Activated T-cell treated with anti-CD3 and anti-CD28 coated beads for 24 hours (primary cell): ENCODE results near the gene ISM1.

Experiments used
- DNase-seq: peaks from one replicate; pipeline ENCODE4 v3.0.0-alpha.2; 2020; ENCODE audit warnings: low read depth

ISM1 gene

GRCh38 chr20:13256606-13257005 lies 35.5 kb downstream of the ISM1 start:
- DNase-seq: no peak

- DNase-seq: no peak
Measured at GRCh38 chr20:13259921-13260320, 38.8 kb downstream of the ISM1 start.

DNA sequence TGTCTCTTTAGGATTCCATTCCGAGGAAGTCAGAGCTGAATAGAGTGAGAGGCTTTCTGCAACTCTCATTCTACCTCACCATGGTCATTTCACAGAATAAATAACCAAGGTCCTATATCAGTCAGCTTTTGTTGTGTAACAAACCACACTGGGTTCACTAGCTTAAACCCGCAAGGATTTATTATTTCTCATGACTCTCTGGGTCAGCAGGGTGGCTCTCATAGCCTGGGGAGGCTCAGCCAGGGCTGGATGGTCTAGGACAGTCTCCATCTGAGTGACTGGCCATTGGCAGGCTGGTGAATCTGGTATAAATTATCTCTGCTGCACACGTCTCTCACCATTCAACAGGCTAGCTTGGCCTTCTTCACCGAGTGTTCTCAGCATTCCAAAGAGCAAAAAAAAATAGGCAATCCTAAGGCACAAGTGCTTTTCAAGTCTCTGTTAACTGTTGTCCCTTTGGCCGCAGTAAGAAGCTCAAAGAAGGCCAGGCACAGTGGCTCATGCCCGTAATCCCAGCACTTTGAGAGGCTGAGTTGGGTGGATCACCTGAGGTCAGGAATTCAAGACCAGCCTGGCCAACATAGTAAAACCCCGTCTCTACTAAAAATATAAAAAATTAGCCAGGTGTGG lies 39.7 kb downstream of the ISM1 start:
- no peak for DNase-seq

- peak; percentile 60 for DNase-seq
Measured at GRCh38 chr20:13261460-13262301, 40.6 kb downstream of the ISM1 start.

GRCh38 chr20:13262302-13262650 lies 41.2 kb downstream of the ISM1 start:
- no peak for DNase-seq

GRCh38 chr20:13262671-13263360 lies 41.7 kb downstream of the ISM1 start:
- DNase-seq: no peak

DNA sequence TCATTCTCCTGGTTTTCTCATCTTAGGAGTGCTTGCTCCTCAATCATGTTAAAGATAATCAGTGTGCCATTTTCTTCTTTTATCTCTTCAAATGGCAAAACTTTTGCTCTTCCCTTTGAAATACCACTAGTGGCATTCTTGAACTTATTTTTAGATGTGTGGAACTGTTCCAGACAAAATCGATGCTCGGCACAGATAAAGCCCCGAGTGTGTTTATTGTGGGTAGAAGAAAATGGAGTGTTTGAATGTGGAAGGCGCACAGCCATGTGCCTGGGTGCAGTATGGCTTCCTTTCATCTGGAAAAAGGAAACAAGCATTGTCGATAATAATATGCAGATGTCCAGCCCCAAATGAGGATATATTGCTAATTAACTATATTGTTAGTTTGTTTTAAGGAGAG lies 42.4 kb downstream of the ISM1 start:
- no peak for DNase-seq

GRCh38 chr20:13264907-13265306 lies 43.8 kb downstream of the ISM1 start:
- DNase-seq: no peak

GRCh38 chr20:13265941-13266340 lies 44.9 kb downstream of the ISM1 start:
- DNase-seq: no peak

DNA sequence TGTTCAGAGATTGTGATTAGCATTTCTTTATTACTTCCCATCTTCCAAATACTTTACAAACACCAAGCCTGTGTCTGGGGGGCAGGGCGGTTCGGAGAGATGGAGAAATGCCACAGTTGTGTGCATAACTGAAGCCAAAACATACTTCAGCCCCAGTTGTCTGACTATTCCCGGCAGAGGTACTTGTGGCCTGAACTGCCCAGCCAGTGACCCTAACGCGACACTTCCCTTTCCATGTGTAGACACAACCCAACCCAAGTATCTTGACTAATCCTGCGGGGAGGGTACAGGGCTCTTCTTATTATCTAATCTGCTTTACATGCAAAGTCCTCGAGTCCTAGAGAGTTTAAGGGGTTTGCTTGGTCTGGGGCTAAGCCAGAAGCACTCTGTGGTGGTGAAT lies 46.2 kb downstream of the ISM1 start:
- DNase-seq: no peak

GRCh38 chr20:13268953-13269352 lies 47.9 kb downstream of the ISM1 start:
- DNase-seq: no peak

DNA sequence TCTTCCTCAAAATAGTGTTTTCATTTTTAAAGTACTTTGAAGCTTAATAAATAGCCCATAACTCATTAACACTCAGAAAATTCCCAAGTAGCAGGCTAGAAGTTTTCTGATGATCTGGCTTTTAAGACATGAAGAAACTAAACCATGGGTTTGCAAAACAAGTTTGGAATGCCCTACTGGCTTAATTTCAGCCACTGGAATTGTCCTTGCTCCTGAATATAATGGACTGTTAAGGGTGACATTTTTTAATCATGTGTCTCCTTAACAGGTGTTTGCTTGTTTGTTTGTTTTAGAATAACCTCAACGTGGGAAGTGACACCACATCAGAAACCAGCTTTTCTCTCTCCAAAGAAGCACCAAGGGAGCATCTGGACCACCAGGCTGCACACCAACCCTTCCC lies 49.1 kb downstream of the ISM1 start:
- no peak for DNase-seq

DNA sequence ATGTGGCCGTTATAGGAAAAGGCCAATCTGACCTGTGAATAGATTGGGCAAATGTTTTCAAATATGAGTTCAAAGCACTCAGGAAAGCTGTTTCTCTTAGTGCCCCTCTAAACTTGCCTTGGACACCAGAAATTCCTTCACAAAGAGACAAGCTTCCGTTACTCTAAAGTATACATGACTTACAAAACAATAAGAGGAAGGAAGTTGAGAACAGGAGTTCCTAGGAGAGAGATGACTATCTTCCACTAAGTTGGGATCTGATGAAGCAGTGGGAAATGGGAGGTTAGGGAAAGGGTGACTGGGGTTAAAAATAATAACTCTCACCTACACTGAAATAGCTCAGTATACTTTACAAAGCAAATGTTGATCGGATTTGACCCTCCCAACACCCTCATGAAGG lies 50.0 kb downstream of the ISM1 start:
- DNase-seq: no peak

DNA sequence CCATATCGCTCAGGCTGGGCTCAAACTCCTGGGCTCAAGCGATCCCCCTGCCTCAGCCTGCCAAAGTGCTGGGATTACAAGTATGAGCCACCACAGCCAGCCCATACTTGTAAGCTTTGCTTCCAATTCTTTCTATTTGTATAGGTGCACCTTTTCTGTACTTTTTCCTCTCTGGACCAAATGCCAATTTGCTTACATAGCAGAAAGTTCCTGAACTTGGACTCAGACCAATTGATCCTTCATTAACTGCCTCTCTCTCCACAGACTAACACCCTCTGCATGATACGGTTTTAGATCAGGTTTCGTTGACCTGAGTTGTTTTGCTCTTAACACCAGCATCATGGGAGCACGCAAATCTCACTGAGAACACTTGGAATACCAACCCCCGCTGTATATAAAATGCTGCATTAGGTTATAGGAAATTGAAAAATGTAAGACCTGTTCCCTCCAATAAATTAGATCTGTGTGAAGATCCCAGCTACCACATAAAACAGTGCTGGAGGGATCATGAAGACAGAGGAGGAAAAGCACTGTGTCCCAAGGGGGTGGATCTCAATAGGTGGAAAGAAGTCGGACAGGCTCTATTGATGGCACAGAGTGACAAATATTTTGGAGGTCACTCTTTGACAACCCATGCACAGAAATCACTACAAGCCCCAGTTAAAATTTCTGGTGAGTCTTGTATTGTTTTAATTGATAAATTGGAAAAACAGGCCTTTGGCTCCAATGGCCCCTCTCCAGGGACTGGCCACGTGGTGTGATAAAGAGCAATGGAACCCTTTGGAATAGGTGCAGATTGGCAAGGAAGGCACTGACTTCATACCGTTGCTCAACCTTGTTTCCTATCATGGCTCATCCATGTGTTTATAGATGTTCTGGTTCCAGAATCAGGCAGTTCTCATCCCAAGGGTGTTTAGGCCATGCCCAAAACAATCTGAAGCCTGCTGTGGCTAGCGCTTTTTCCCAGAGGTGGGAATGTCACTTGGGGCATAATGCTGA lies 51.2 kb downstream of the ISM1 start:
- DNase-seq: no peak

DNA sequence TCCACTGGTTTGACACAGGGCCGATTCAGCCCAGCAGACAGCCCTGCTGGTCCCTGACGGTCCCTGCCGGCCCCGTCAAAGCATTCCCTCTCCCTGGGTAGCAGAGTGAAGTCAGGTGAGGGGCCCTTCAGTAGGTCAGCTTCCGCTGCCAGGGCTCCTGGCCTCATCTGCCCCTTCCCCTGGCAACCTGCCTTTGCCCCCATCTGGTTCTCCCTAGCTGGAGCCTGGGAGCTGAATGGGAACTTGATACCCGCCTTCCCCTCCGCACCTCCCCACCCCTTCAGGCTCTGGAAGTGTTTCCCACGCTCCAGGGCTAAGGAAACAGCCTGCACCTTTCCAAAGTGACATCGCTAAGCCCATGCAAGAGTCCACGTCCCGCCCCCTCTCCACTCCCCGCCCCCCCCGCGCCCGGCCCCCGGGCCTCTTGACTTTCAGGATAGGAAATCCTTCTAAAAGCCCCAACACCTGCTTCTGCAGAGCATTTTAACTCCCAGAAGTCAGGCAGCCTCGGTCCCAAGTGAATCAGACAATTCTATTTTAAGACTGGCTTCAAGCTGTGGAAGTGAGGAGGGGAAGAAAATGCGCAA lies 53.3 kb downstream of the ISM1 start:
- DNase-seq: no peak

- DNase-seq: no peak
Measured at GRCh38 chr20:13276945-13277541, 56.0 kb downstream of the ISM1 start.

DNA sequence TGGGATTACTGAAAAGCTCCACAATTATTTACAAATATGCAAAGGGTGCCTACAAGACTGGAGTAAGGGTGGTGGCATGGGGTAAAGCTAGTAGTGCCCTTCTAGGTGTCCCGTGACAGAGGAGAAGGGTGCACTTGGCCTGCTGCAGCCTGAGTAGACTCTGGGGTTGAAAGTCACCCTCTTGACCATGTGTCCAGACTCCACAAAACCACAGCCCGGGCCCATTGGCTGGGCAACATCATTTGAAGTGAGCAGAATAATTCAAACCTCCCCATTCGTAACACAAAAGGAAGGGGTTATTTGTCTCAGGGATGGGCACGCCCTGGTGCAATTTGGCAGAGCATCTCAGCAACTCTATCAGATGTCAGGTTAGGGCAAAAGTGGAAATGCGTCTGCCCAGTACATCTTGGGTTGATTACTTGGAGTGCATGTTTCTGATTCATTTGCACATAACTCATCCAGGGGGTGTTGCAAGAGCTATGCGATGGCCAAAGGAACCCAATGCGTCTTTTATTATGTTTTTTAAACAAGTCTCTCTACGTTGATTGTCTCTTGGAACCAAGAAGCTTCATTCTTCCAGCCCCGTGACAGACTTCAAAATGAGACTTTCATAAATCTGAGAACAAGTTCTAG lies 56.7 kb downstream of the ISM1 start:
- DNase-seq: no peak

DNA sequence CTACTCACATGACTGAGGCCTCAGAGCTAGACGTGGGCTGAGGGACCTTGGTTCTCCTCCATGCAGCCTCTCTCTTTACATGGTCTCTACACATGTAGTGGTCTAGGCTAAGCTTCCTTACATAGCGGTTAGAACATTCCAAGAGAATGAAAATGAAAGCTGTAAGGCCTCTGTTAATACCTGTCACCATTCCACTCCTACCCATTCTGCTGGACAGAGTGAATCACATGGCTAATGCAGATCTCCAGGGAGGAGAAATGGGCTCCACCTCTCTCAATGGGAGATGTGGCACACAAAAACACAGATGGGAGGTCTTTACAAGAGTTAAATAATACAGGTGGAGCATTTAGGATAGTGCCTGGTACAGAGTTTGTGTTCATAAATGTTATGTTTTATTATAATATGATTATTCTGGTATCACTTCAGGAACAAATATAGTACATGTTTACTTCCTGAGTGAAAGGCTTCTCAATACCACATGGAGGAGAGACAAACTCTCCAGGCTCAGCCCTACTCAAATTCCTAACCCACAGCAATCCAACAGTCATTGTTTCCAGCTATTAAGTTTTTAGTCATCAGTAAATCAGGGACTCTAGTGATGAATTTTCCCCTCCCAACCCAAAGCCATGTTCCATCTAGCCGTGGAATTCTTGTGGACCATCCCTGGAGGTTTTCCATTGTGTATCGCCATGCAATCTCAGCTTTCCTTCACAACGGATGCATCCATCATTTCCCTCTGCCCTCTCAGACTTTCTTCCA lies 57.9 kb downstream of the ISM1 start:
- no peak for DNase-seq

- DNase-seq: no peak
Measured at GRCh38 chr20:13280609-13281324, 59.7 kb downstream of the ISM1 start.
